WTC11 (cell line): ENCODE data around the gene AEBP2. TPM values are rescaled to one million over a fixed set of nuclear protein-coding genes. Genes with fewer than 3 reads are reported as not detected.
A peak's percentile ranks its signal among the peaks of the same experiment; 100 is the strongest.

ENCODE experiments used
- CBFB ChIP-seq: sonication (generic); formaldehyde crosslinking; IDR thresholded peaks from 2 replicates; pipeline ENCODE4 v1.8.1; 2022; ENCODE audit warnings: mild to moderate bottlenecking, low read depth, missing genetic modification reagents
- FOXP1 ChIP-seq: sonication (generic); formaldehyde crosslinking; IDR thresholded peaks from 2 replicates; pipeline ENCODE4 v1.8.0; 2022; ENCODE audit warnings: missing genetic modification reagents, mild to moderate bottlenecking, moderate library complexity, borderline replicate concordance
- FOXP4 ChIP-seq: sonication (generic); formaldehyde crosslinking; IDR thresholded peaks from 2 replicates; pipeline ENCODE4 v1.8.0; 2022; ENCODE audit warnings: mild to moderate bottlenecking, missing genetic modification reagents
- IRF2 ChIP-seq: sonication (generic); formaldehyde crosslinking; IDR thresholded peaks from 2 replicates; pipeline ENCODE4 v1.8.0; 2022; ENCODE audit warnings: low read depth, missing genetic modification reagents, borderline replicate concordance
- JUN ChIP-seq: sonication (generic); formaldehyde crosslinking; IDR thresholded peaks from 2 replicates; pipeline ENCODE4 v1.8.0; 2023; ENCODE audit warnings: mild to moderate bottlenecking, missing genetic modification reagents
- KAT7 ChIP-seq: sonication (generic); formaldehyde crosslinking; IDR thresholded peaks from 2 replicates; pipeline ENCODE4 v1.8.1; 2023; ENCODE audit warnings: missing genetic modification reagents, mild to moderate bottlenecking, borderline replicate concordance
- MAX ChIP-seq: sonication (generic); formaldehyde crosslinking; IDR thresholded peaks from 2 replicates; pipeline ENCODE4 v1.8.0; 2022; ENCODE audit warnings: mild to moderate bottlenecking, missing genetic modification reagents
- NFE2L1 ChIP-seq: sonication (generic); formaldehyde crosslinking; IDR thresholded peaks from 2 replicates; pipeline ENCODE4 v1.8.1; 2023; ENCODE audit warnings: missing genetic modification reagents
- NFYB ChIP-seq: sonication (generic); formaldehyde crosslinking; conservative IDR thresholded peaks from 2 replicates; pipeline ENCODE4 v1.8.0; 2022; ENCODE audit warnings: low read depth, missing genetic modification reagents
- NR3C1 ChIP-seq: sonication (generic); formaldehyde crosslinking; conservative IDR thresholded peaks from 2 replicates; pipeline ENCODE4 v1.8.1; 2023; ENCODE audit warnings: low read depth, mild to moderate bottlenecking, missing genetic modification reagents
- SP1 ChIP-seq: sonication (generic); formaldehyde crosslinking; conservative IDR thresholded peaks from 2 replicates; pipeline ENCODE4 v1.8.1; 2022; ENCODE audit warnings: missing genetic modification reagents
- TEAD1 ChIP-seq: sonication (generic); formaldehyde crosslinking; IDR thresholded peaks from 2 replicates; pipeline ENCODE4 v1.8.0; 2022; ENCODE audit warnings: mild to moderate bottlenecking, missing genetic modification reagents
- TP53 ChIP-seq: sonication (generic); formaldehyde crosslinking; IDR thresholded peaks from 2 replicates; pipeline ENCODE4 v1.8.1; 2023; ENCODE audit warnings: mild to moderate bottlenecking, missing genetic modification reagents
- ZBTB21 ChIP-seq: sonication (generic); formaldehyde crosslinking; IDR thresholded peaks from 2 replicates; pipeline ENCODE4 v1.8.1; 2023; ENCODE audit warnings: mild to moderate bottlenecking, missing genetic modification reagents, borderline replicate concordance
- ZNF121 ChIP-seq: sonication (generic); formaldehyde crosslinking; IDR thresholded peaks from 2 replicates; pipeline ENCODE4 v1.8.0; 2023; ENCODE audit warnings: missing genetic modification reagents
- ZNF281 ChIP-seq: sonication (generic); formaldehyde crosslinking; IDR thresholded peaks from 2 replicates; pipeline ENCODE4 v1.8.0; 2023; ENCODE audit warnings: mild to moderate bottlenecking, missing genetic modification reagents
- ZNF671 ChIP-seq: fragments of 250-450 bp; sonication (Bioruptor Pico); IDR thresholded peaks from 2 replicates; pipeline ENCODE4 v1.8.0; 2021; ENCODE audit warnings: mild to moderate bottlenecking
- total RNA-seq: library from RNA; stranded (reverse); gene quantifications from 3 replicates; pipeline ENCODE4 v1.2.3, GENCODE V29; 2021
- TF ChIP-seq, protein P1 (sequence below): sonication (generic); formaldehyde crosslinking; IDR thresholded peaks from 2 replicates; pipeline ENCODE4 v1.8.1; 2023; ENCODE audit warnings: mild to moderate bottlenecking, missing genetic modification reagents, borderline replicate concordance
- TF ChIP-seq, protein P2 (sequence below): sonication (generic); formaldehyde crosslinking; IDR thresholded peaks from 2 replicates; pipeline ENCODE4 v1.8.1; 2023; ENCODE audit warnings: mild to moderate bottlenecking, missing genetic modification reagents
- TF ChIP-seq, protein P3 (sequence below): sonication (generic); formaldehyde crosslinking; conservative IDR thresholded peaks from 2 replicates; pipeline ENCODE4 v1.8.1; 2023; ENCODE audit warnings: mild to moderate bottlenecking, low read depth, missing genetic modification reagents, moderate library complexity
- TF ChIP-seq, protein P4 (sequence below): sonication (generic); formaldehyde crosslinking; IDR thresholded peaks from 2 replicates; pipeline ENCODE4 v1.8.1; 2022; ENCODE audit warnings: missing genetic modification reagents, borderline replicate concordance

The AEBP2 gene
- total RNA-seq, 1 experiment from 2014 or later = 65.9 TPM

GRCh38 chr12:19439059-19440018 lies at the start of gene AEBP2 (continued):
- TF ChIP-seq, protein P1, sequence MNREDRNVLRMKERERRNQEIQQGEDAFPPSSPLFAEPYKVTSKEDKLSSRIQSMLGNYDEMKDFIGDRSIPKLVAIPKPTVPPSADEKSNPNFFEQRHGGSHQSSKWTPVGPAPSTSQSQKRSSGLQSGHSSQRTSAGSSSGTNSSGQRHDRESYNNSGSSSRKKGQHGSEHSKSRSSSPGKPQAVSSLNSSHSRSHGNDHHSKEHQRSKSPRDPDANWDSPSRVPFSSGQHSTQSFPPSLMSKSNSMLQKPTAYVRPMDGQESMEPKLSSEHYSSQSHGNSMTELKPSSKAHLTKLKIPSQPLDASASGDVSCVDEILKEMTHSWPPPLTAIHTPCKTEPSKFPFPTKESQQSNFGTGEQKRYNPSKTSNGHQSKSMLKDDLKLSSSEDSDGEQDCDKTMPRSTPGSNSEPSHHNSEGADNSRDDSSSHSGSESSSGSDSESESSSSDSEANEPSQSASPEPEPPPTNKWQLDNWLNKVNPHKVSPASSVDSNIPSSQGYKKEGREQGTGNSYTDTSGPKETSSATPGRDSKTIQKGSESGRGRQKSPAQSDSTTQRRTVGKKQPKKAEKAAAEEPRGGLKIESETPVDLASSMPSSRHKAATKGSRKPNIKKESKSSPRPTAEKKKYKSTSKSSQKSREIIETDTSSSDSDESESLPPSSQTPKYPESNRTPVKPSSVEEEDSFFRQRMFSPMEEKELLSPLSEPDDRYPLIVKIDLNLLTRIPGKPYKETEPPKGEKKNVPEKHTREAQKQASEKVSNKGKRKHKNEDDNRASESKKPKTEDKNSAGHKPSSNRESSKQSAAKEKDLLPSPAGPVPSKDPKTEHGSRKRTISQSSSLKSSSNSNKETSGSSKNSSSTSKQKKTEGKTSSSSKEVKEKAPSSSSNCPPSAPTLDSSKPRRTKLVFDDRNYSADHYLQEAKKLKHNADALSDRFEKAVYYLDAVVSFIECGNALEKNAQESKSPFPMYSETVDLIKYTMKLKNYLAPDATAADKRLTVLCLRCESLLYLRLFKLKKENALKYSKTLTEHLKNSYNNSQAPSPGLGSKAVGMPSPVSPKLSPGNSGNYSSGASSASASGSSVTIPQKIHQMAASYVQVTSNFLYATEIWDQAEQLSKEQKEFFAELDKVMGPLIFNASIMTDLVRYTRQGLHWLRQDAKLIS = no peak; the same call in 1 of the 2 replicates
- TF ChIP-seq ZNF121 (0 out of 2 replicates have a peak, but pooled peaks have one; percentile 18), SP1 (peak; percentile 88), IRF2 (CRISPR knock-in tag) (no peak), JUN (CRISPR knock-in tag) (peak; percentile 72), NFE2L1 (0 out of 2 replicates have a peak, but pooled peaks have one; percentile 52), NR3C1 (0 out of 2 replicates have a peak, but pooled peaks have one; percentile 85), FOXP1 (peak; percentile 82; the same call in 1 of the 2 replicates), CBFB (CRISPR knock-in tag) (peak; percentile 42; the same call in 1 of the 2 replicates), ZNF281 (peak; percentile 60; the same call in 1 of the 2 replicates), MAX (CRISPR knock-in tag) (peak; percentile 94), TP53 (CRISPR knock-in tag) (peak; percentile 86), TEAD1 (CRISPR knock-in tag) (peak; percentile 34; the same call in 1 of the 2 replicates), NFYB (CRISPR knock-in tag) (0 out of 2 replicates have a peak, but pooled peaks have one; percentile 15), ZBTB21 (peak; percentile 58; the same call in 1 of the 2 replicates), ZNF671 (CRISPR knock-in tag) (no peak), FOXP4 (CRISPR knock-in tag) (peak; percentile 90), KAT7 (CRISPR knock-in tag) (peak; percentile 46; the same call in 1 of the 2 replicates)
- TF ChIP-seq, protein P2, sequence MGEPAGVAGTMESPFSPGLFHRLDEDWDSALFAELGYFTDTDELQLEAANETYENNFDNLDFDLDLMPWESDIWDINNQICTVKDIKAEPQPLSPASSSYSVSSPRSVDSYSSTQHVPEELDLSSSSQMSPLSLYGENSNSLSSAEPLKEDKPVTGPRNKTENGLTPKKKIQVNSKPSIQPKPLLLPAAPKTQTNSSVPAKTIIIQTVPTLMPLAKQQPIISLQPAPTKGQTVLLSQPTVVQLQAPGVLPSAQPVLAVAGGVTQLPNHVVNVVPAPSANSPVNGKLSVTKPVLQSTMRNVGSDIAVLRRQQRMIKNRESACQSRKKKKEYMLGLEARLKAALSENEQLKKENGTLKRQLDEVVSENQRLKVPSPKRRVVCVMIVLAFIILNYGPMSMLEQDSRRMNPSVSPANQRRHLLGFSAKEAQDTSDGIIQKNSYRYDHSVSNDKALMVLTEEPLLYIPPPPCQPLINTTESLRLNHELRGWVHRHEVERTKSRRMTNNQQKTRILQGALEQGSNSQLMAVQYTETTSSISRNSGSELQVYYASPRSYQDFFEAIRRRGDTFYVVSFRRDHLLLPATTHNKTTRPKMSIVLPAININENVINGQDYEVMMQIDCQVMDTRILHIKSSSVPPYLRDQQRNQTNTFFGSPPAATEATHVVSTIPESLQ (CRISPR knock-in tag) = no peak
- TF ChIP-seq, protein P3, sequence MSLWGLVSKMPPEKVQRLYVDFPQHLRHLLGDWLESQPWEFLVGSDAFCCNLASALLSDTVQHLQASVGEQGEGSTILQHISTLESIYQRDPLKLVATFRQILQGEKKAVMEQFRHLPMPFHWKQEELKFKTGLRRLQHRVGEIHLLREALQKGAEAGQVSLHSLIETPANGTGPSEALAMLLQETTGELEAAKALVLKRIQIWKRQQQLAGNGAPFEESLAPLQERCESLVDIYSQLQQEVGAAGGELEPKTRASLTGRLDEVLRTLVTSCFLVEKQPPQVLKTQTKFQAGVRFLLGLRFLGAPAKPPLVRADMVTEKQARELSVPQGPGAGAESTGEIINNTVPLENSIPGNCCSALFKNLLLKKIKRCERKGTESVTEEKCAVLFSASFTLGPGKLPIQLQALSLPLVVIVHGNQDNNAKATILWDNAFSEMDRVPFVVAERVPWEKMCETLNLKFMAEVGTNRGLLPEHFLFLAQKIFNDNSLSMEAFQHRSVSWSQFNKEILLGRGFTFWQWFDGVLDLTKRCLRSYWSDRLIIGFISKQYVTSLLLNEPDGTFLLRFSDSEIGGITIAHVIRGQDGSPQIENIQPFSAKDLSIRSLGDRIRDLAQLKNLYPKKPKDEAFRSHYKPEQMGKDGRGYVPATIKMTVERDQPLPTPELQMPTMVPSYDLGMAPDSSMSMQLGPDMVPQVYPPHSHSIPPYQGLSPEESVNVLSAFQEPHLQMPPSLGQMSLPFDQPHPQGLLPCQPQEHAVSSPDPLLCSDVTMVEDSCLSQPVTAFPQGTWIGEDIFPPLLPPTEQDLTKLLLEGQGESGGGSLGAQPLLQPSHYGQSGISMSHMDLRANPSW (CRISPR knock-in tag) = 0 out of 2 replicates have a peak, but pooled peaks have one; percentile 20
- TF ChIP-seq, protein P4, sequence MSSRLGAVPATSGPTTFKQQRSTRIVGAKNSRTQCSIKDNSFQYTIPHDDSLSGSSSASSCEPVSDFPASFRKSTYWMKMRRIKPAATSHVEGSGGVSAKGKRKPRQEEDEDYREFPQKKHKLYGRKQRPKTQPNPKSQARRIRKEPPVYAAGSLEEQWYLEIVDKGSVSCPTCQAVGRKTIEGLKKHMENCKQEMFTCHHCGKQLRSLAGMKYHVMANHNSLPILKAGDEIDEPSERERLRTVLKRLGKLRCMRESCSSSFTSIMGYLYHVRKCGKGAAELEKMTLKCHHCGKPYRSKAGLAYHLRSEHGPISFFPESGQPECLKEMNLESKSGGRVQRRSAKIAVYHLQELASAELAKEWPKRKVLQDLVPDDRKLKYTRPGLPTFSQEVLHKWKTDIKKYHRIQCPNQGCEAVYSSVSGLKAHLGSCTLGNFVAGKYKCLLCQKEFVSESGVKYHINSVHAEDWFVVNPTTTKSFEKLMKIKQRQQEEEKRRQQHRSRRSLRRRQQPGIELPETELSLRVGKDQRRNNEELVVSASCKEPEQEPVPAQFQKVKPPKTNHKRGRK = no peak
